ENCODE results near the gene SLAMF9. TPM values are rescaled to one million over a fixed set of nuclear protein-coding genes. Genes with fewer than 3 reads are reported as not detected.

Gene SLAMF9
- total RNA-seq, 1 experiment from 2014 or later: not detected

DNA sequence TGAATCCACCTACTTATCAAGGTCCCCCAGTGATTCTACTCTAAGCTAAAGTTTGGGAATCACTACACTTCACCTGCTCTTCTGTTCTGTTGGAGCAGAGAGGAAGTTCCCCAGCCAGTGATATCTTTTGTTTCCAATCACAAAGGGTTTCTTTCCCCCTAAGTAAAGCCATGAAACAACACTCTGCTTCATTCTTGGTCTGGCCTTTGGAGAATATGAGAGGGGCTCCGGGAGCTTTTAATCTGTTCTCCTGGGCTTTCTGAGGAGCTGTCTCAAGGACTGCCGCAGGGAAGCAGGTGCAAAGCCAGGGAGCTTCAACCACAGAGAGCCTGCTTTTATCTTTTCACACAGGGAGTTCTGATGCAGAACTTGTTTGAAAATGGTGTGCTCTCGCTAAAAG, 10.1 kb upstream of the SLAMF9 start:
- ChIA-PET RAD21 (ENCODE audit: low non-redundant PET in 1 of 2, low total read pairs in 2 of 2, uncharacterized antibody in 2 of 2, unreplicated experiment in 2 of 2) (no interaction called here), CTCF (no interaction called here), POLR2A (no interaction called here)
- ATAC-seq (no peak), DNase-seq (ENCODE audit: low read depth, low spot score) (no peak)
- no peak overlapping the region for H3K4me2 ChIP-seq (ENCODE audit: low read length)
- no peak overlapping the region for H3K4me3 ChIP-seq (replicated peaks in 1 of 2; ENCODE audit: low read depth in 1 of 2, low read length in 2 of 2)
- H3K9ac ChIP-seq (ENCODE audit: low read length): no peak overlapping the region
- no peaks in the 10 kb centered on the region for H3K27me3 ChIP-seq (ENCODE audit: insufficient read depth, low read length)
- peaks cover 6 to 20% of the 10 kb centered on the region in 2 experiments; a peak in 3 of 4 replicates for H3K4me1 ChIP-seq (ENCODE audit: control insufficient read depth in 1 of 2, insufficient read depth in 2 of 2, low read length in 2 of 2)
- no TSS peak for BruUV-seq (replicated peaks)
- no peaks in the 10 kb centered on the region for H3K9me2 ChIP-seq (ENCODE audit: insufficient read depth)
- H3K9me3 ChIP-seq (ENCODE audit: control insufficient read depth in 1 of 2, insufficient read depth in 1 of 2, low read depth in 1 of 2, low read length in 2 of 2): no peaks in the 10 kb centered on the region; a peak in 1 of 4 replicates
- H3K27ac ChIP-seq (ENCODE audit: low read depth, low read length): no peak overlapping the region
- TF ChIP-seq JUND (IDR thresholded peaks at IDR 0.05) (no peak), POLR2AphosphoS5 (IDR thresholded peaks at IDR 0.05; ENCODE audit: low read depth, low read length) (no peak), CBX3 (IDR thresholded peaks at IDR 0.05; ENCODE audit: low read depth) (no peak), RAD21 (IDR thresholded peaks at IDR 0.05; ENCODE audit: low read depth) (no peak), EZH2phosphoT487 (IDR thresholded peaks at IDR 0.05; ENCODE audit: borderline replicate concordance) (no peak), ZFX (IDR thresholded peaks at IDR 0.05) (no peak), SP1 (IDR thresholded peaks at IDR 0.05; ENCODE audit: low read depth) (no peak), EGR1 (IDR thresholded peaks at IDR 0.05; ENCODE audit: low read depth) (no peak), ELF1 (IDR thresholded peaks at IDR 0.05; ENCODE audit: borderline replicate concordance, low read depth) (no peak), TCF7L2 (IDR thresholded peaks at IDR 0.05; ENCODE audit: borderline replicate concordance, extremely low read depth, insufficient read depth, insufficient read length) (no peak), SRF (IDR thresholded peaks at IDR 0.05; ENCODE audit: low read depth) (no peak)
- TF ChIP-seq, protein P1, sequence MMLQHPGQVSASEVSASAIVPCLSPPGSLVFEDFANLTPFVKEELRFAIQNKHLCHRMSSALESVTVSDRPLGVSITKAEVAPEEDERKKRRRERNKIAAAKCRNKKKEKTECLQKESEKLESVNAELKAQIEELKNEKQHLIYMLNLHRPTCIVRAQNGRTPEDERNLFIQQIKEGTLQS (IDR thresholded peaks at IDR 0.05): no peak
- TF ChIP-seq, protein P2, sequence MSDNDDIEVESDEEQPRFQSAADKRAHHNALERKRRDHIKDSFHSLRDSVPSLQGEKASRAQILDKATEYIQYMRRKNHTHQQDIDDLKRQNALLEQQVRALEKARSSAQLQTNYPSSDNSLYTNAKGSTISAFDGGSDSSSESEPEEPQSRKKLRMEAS (IDR thresholded peaks at IDR 0.05): no peak
- intact Hi-C loops (cut with micrococcal nuclease): no loop called here
- no peak overlapping the region for H2AFZ ChIP-seq (ENCODE audit: low read depth, low read length, poor library complexity, severe bottlenecking)
- no peaks in the 10 kb centered on the region for H3K36me3 ChIP-seq (ENCODE audit: control insufficient read depth in 1 of 2, insufficient read depth in 2 of 2, low read length in 2 of 2)
- H4K20me1 ChIP-seq (ENCODE audit: insufficient read depth): no peaks in the 10 kb centered on the region
- H3K79me2 ChIP-seq (ENCODE audit: insufficient read depth, low read length): no peaks in the 10 kb centered on the region

DNA sequence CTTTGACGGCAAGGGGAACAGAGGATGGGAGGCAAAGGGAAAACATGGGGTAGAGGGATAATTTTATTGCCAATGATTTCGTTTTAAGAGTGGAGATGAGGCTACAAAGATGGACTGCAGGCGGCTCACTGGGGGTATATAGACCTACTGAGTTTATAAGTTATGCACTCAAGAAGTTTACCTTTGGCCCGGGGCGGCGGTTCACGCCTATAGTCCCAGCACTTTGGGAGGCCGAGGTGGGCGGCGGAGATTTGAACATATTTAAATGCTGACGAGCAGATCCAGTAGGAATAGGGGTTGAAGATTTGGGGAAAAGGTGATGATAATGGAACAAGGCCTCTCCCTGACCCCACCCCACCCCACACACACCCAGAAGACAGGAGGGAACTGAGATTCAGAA, 8.1 kb upstream of the SLAMF9 start:
- Histone ChIP-seq H3K27ac (ENCODE audit: low read depth, low read length) (no peak overlapping the region), H2AFZ (ENCODE audit: low read depth, low read length, poor library complexity, severe bottlenecking) (no peak overlapping the region), H3K9ac (ENCODE audit: low read length) (no peak overlapping the region), H3K4me2 (ENCODE audit: low read length) (no peak overlapping the region), H3K79me2 (ENCODE audit: insufficient read depth, low read length) (no peaks in the 10 kb centered on the region), H3K9me2 (ENCODE audit: insufficient read depth) (no peaks in the 10 kb centered on the region), H3K9me3 (ENCODE audit: control insufficient read depth in 1 of 2, insufficient read depth in 1 of 2, low read depth in 1 of 2, low read length in 2 of 2) (no peaks in the 10 kb centered on the region; a peak in 1 of 4 replicates), H3K4me1 (ENCODE audit: control insufficient read depth in 1 of 2, insufficient read depth in 2 of 2, low read length in 2 of 2) (peaks cover 6 to 24% of the 10 kb centered on the region in 2 experiments; a peak in 3 of 4 replicates), H3K4me3 (replicated peaks in 1 of 2; ENCODE audit: low read depth in 1 of 2, low read length in 2 of 2) (no peak overlapping the region), H3K27me3 (ENCODE audit: insufficient read depth, low read length) (no peaks in the 10 kb centered on the region), H3K36me3 (ENCODE audit: control insufficient read depth in 1 of 2, insufficient read depth in 2 of 2, low read length in 2 of 2) (no peaks in the 10 kb centered on the region), H4K20me1 (ENCODE audit: insufficient read depth) (no peaks in the 10 kb centered on the region)
- TF ChIP-seq SIN3A (IDR thresholded peaks at IDR 0.05; ENCODE audit: low read depth) (no peak), ELF1 (IDR thresholded peaks at IDR 0.05; ENCODE audit: borderline replicate concordance, low read depth) (no peak), RAD21 (IDR thresholded peaks at IDR 0.05; ENCODE audit: low read depth) (no peak), SRF (IDR thresholded peaks at IDR 0.05; ENCODE audit: low read depth) (no peak), EZH2phosphoT487 (IDR thresholded peaks at IDR 0.05; ENCODE audit: borderline replicate concordance) (no peak), ZNF274 (IDR thresholded peaks at IDR 0.05; ENCODE audit: low read depth, low read length) (no peak), JUND (IDR thresholded peaks at IDR 0.05) (no peak)
- TF ChIP-seq, protein P3, sequence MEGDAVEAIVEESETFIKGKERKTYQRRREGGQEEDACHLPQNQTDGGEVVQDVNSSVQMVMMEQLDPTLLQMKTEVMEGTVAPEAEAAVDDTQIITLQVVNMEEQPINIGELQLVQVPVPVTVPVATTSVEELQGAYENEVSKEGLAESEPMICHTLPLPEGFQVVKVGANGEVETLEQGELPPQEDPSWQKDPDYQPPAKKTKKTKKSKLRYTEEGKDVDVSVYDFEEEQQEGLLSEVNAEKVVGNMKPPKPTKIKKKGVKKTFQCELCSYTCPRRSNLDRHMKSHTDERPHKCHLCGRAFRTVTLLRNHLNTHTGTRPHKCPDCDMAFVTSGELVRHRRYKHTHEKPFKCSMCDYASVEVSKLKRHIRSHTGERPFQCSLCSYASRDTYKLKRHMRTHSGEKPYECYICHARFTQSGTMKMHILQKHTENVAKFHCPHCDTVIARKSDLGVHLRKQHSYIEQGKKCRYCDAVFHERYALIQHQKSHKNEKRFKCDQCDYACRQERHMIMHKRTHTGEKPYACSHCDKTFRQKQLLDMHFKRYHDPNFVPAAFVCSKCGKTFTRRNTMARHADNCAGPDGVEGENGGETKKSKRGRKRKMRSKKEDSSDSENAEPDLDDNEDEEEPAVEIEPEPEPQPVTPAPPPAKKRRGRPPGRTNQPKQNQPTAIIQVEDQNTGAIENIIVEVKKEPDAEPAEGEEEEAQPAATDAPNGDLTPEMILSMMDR (IDR thresholded peaks at IDR 0.05 in 2 of 3, conservative IDR thresholded peaks at IDR 0.05 in 1 of 3; ENCODE audit: borderline replicate concordance in 1 of 3, insufficient read depth in 1 of 3, low read depth in 2 of 3, low read length in 2 of 3): no peak
- TF ChIP-seq, protein P1 (IDR thresholded peaks at IDR 0.05): no peak
- ChIA-PET POLR2A (no interaction called here), CTCF (no interaction called here), RAD21 (ENCODE audit: low non-redundant PET in 1 of 2, low total read pairs in 2 of 2, uncharacterized antibody in 2 of 2, unreplicated experiment in 2 of 2) (no interaction called here)
- no peak for ATAC-seq
- intact Hi-C loops (cut with micrococcal nuclease): no loop called here
- BruUV-seq (replicated peaks): no TSS peak
- DNase-seq (ENCODE audit: low read depth, low spot score): no peak
